Smooth muscle cell (in vitro differentiated cells): ENCODE results near the gene PEX14. TPM values are rescaled to one million over a fixed set of nuclear protein-coding genes. Genes with fewer than 3 reads are reported as not detected.

ENCODE experiments used
- DNase-seq: peaks from one replicate; lab custom pipeline; 2025; ENCODE audit not compliant: unreplicated experiment; lab: John Stamatoyannopoulos, UW
- H2AFZ ChIP-seq: fragments of 200-600 bp; sonication (generic); 2 replicates; pipeline ENCODE4 v1.6.0; 2016; ENCODE audit warnings: antibody characterized with exemption, low read depth, mild to moderate bottlenecking
- H3F3A ChIP-seq: fragments of 200-600 bp; sonication (generic); 2 replicates; pipeline ENCODE4 v1.6.0; 2017; ENCODE audit warnings: antibody characterized with exemption, low read depth
- H3K27ac ChIP-seq: fragments of 200-600 bp; sonication (generic); 2 replicates; pipeline ENCODE4 v1.5.1; 2016; ENCODE audit warnings: low read depth, mild to moderate bottlenecking
- H3K27me3 ChIP-seq: fragments of 200-600 bp; sonication (generic); 2 replicates; pipeline ENCODE4 v1.6.1; 2016; ENCODE audit warnings: low read depth, mild to moderate bottlenecking
- H3K36me3 ChIP-seq: fragments of 200-600 bp; sonication (generic); 2 replicates; pipeline ENCODE4 v1.5.1; 2016; ENCODE audit warnings: low read depth
- H3K4me1 ChIP-seq: fragments of 200-600 bp; sonication (generic); 2 replicates; pipeline ENCODE4 v1.5.1; 2016; ENCODE audit warnings: low read depth
- H3K4me2 ChIP-seq: fragments of 200-600 bp; sonication (generic); 2 replicates; pipeline ENCODE4 v1.6.0; 2016; ENCODE audit warnings: mild to moderate bottlenecking
- H3K4me3 ChIP-seq: fragments of 200-600 bp; sonication (generic); 2 replicates; pipeline ENCODE4 v1.5.1; 2016; ENCODE audit warnings: mild to moderate bottlenecking
- H3K79me2 ChIP-seq: fragments of 200-600 bp; sonication (generic); 2 replicates; pipeline ENCODE4 v1.6.0; 2016; ENCODE audit warnings: low read depth, mild to moderate bottlenecking
- H3K9ac ChIP-seq: fragments of 200-600 bp; sonication (generic); 2 replicates; pipeline ENCODE4 v1.6.0; 2016; ENCODE audit warnings: low read depth
- H3K9me3 ChIP-seq: fragments of 200-600 bp; sonication (generic); replicated peaks from 2 replicates; pipeline ENCODE4 v1.5.1; 2016; ENCODE audit warnings: low read depth
- H4K20me1 ChIP-seq: fragments of 200-600 bp; sonication (generic); 2 replicates; pipeline ENCODE4 v1.6.0; 2016; ENCODE audit warnings: low read depth
- CTCF ChIP-seq: fragments of 200-600 bp; sonication (generic); IDR thresholded peaks from 2 replicates; pipeline ENCODE4 v1.5.1; 2017; ENCODE audit warnings: borderline replicate concordance, mild to moderate bottlenecking, antibody characterized with exemption; ENCODE audit not compliant: insufficient read depth, poor library complexity, severe bottlenecking
- WGBS: methylation state at CpG from one replicate; pipeline ENCODE4 v1.1.7; 2016; ENCODE audit warnings: low lambda C conversion rate; 5-methylcytosine and 5-hydroxymethylcytosine counted together
- polyA plus RNA-seq: library from polyadenylated mRNA; unstranded; fragments of >200 nt; fragmentation: Nextera tagmentation; extraction: Ambion mirVana; gene quantifications from 2 replicates; pipeline ENCODE4 v1.2.1, GENCODE V29; 2016
- total RNA-seq: library from RNA; depleted of rRNA; stranded (reverse); fragments of >200 nt; gene quantifications from 2 replicates; pipeline ENCODE4 v1.2.3, GENCODE V29; 2014

The PEX14 gene
- total and polyA plus RNA-seq, 2 experiments from 2014 or later, result 14.2 to 15.2 TPM

GRCh38 chr1:10655002-10655401, 180.3 kb downstream of the PEX14 start:
- no peak for TF ChIP-seq CTCF
- WGBS, result 88% methylated on average over 8 of the region's 10 CpGs
- no peak for DNase-seq

GRCh38 chr1:10656431-10656830, 181.7 kb downstream of the PEX14 start:
- H3K4me1 ChIP-seq, result peaks cover 5% of the 10 kb centered on the region

More at GRCh38 chr1:10655002-10655401, 180.3 kb downstream of the PEX14 start:
- no peaks in the 10 kb centered on the region for H3F3A ChIP-seq
- no peaks in the 10 kb centered on the region for H3K36me3 ChIP-seq
- no peak overlapping the region for H3K4me3 ChIP-seq
- no peaks in the 10 kb centered on the region for H3K9me3 ChIP-seq
- peaks cover 19% of the 10 kb centered on the region for H3K4me1 ChIP-seq
- H3K27me3 ChIP-seq, result no peaks in the 10 kb centered on the region
- H3K9ac ChIP-seq, result no peak overlapping the region
- H4K20me1 ChIP-seq, result no peaks in the 10 kb centered on the region
- no peaks in the 10 kb centered on the region for H3K79me2 ChIP-seq
- no peak overlapping the region for H3K4me2 ChIP-seq
- H2AFZ ChIP-seq, result no peak overlapping the region
- H3K27ac ChIP-seq, result no peak overlapping the region

GRCh38 chr1:10657088-10657847, 182.5 kb downstream of the PEX14 start:
- no peak for DNase-seq
- Histone ChIP-seq H3K79me2 (no peaks in the 10 kb centered on the region), H3K4me3 (no peak overlapping the region), H3K9ac (no peak overlapping the region), H3K9me3 (no peaks in the 10 kb centered on the region), H3K4me1 (no peaks in the 10 kb centered on the region), H4K20me1 (no peaks in the 10 kb centered on the region), H3F3A (no peaks in the 10 kb centered on the region), H2AFZ (no peak overlapping the region), H3K27me3 (no peaks in the 10 kb centered on the region), H3K36me3 (no peaks in the 10 kb centered on the region), H3K27ac (no peak overlapping the region), H3K4me2 (no peak overlapping the region)
- no peak for TF ChIP-seq CTCF
- WGBS, result 63% methylated on average over 21 of the region's 29 CpGs

More at GRCh38 chr1:10656431-10656830, 181.7 kb downstream of the PEX14 start:
- Histone ChIP-seq H3K27ac (no peak overlapping the region), H3K79me2 (no peaks in the 10 kb centered on the region), H4K20me1 (no peaks in the 10 kb centered on the region), H3K27me3 (no peaks in the 10 kb centered on the region), H3K36me3 (no peaks in the 10 kb centered on the region), H3K4me3 (no peak overlapping the region), H3K9me3 (no peaks in the 10 kb centered on the region), H3K4me2 (no peak overlapping the region), H3K9ac (no peak overlapping the region), H2AFZ (no peak overlapping the region), H3F3A (no peaks in the 10 kb centered on the region)
- no peak for DNase-seq
- TF ChIP-seq CTCF, result no peak
- WGBS, result 90% methylated on average over 15 of the region's 15 CpGs
